ENCODE measurements around the gene HDAC8.

The HDAC8 gene

GRCh38 chrX:72366701-72367454 lies 205.8 kb downstream of the HDAC8 start:
- no peaks in the 10 kb centered on the region for H3K4me1 ChIP-seq (ENCODE audit: control insufficient read depth, insufficient read depth, low read length, poor library complexity, severe bottlenecking)
- no peaks in the 10 kb centered on the region for H3K9me3 ChIP-seq (ENCODE audit: control insufficient read depth, low read length)
- H3K27me3 ChIP-seq (replicated peaks; ENCODE audit: control insufficient read depth, insufficient read depth, low read length, poor library complexity, severe bottlenecking) = no peaks in the 10 kb centered on the region

GRCh38 chrX:72366178-72366577 lies 206.5 kb downstream of the HDAC8 start:
- Histone ChIP-seq H3K27me3 (replicated peaks; ENCODE audit: control insufficient read depth, insufficient read depth, low read length, poor library complexity, severe bottlenecking) (no peaks in the 10 kb centered on the region), H3K27ac (ENCODE audit: insufficient read depth, low read length, poor library complexity, severe bottlenecking) (no peak overlapping the region), H3K36me3 (ENCODE audit: control insufficient read depth, insufficient read depth, low read length) (no peaks in the 10 kb centered on the region), H3K9me3 (ENCODE audit: control insufficient read depth, low read length) (no peaks in the 10 kb centered on the region), H3K4me3 (ENCODE audit: insufficient read depth, low read depth, low read length, poor library complexity, severe bottlenecking) (no peak overlapping the region), H3K4me1 (ENCODE audit: control insufficient read depth, insufficient read depth, low read length, poor library complexity, severe bottlenecking) (no peaks in the 10 kb centered on the region)
- no peak for DNase-seq

More at GRCh38 chrX:72366701-72367454, 205.8 kb downstream of the HDAC8 start:
- no peak overlapping the region for H3K27ac ChIP-seq (ENCODE audit: insufficient read depth, low read length, poor library complexity, severe bottlenecking)
- H3K4me3 ChIP-seq (ENCODE audit: insufficient read depth, low read depth, low read length, poor library complexity, severe bottlenecking) = no peak overlapping the region
- H3K36me3 ChIP-seq (ENCODE audit: control insufficient read depth, insufficient read depth, low read length) = no peaks in the 10 kb centered on the region
- DNase-seq = no peak

GRCh38 chrX:72365126-72365525 lies 207.5 kb downstream of the HDAC8 start:
- Histone ChIP-seq H3K27me3 (replicated peaks; ENCODE audit: control insufficient read depth, insufficient read depth, low read length, poor library complexity, severe bottlenecking) (no peaks in the 10 kb centered on the region), H3K4me1 (ENCODE audit: control insufficient read depth, insufficient read depth, low read length, poor library complexity, severe bottlenecking) (no peaks in the 10 kb centered on the region), H3K27ac (ENCODE audit: insufficient read depth, low read length, poor library complexity, severe bottlenecking) (no peak overlapping the region), H3K9me3 (ENCODE audit: control insufficient read depth, low read length) (no peaks in the 10 kb centered on the region), H3K36me3 (ENCODE audit: control insufficient read depth, insufficient read depth, low read length) (no peaks in the 10 kb centered on the region), H3K4me3 (ENCODE audit: insufficient read depth, low read depth, low read length, poor library complexity, severe bottlenecking) (no peak overlapping the region)
- DNase-seq = no peak

GRCh38 chrX:72360326-72360725 lies 212.3 kb downstream of the HDAC8 start:
- H3K9me3 ChIP-seq (ENCODE audit: control insufficient read depth, low read length) = no peaks in the 10 kb centered on the region
- no peak overlapping the region for H3K27ac ChIP-seq (ENCODE audit: insufficient read depth, low read length, poor library complexity, severe bottlenecking)
- no peaks in the 10 kb centered on the region for H3K4me1 ChIP-seq (ENCODE audit: control insufficient read depth, insufficient read depth, low read length, poor library complexity, severe bottlenecking)
- H3K4me3 ChIP-seq (ENCODE audit: insufficient read depth, low read depth, low read length, poor library complexity, severe bottlenecking) = no peak overlapping the region
- H3K27me3 ChIP-seq (replicated peaks; ENCODE audit: control insufficient read depth, insufficient read depth, low read length, poor library complexity, severe bottlenecking) = no peaks in the 10 kb centered on the region
- no peaks in the 10 kb centered on the region for H3K36me3 ChIP-seq (ENCODE audit: control insufficient read depth, insufficient read depth, low read length)
- DNase-seq = no peak

GRCh38 chrX:72358313-72358712 lies 214.3 kb downstream of the HDAC8 start:
- no peaks in the 10 kb centered on the region for H3K9me3 ChIP-seq (ENCODE audit: control insufficient read depth, low read length)
- DNase-seq = no peak
- H3K4me1 ChIP-seq (ENCODE audit: control insufficient read depth, insufficient read depth, low read length, poor library complexity, severe bottlenecking) = no peaks in the 10 kb centered on the region
- no peak overlapping the region for H3K4me3 ChIP-seq (ENCODE audit: insufficient read depth, low read depth, low read length, poor library complexity, severe bottlenecking)
- no peaks in the 10 kb centered on the region for H3K36me3 ChIP-seq (ENCODE audit: control insufficient read depth, insufficient read depth, low read length)
- no peaks in the 10 kb centered on the region for H3K27me3 ChIP-seq (replicated peaks; ENCODE audit: control insufficient read depth, insufficient read depth, low read length, poor library complexity, severe bottlenecking)
- H3K27ac ChIP-seq (ENCODE audit: insufficient read depth, low read length, poor library complexity, severe bottlenecking) = no peak overlapping the region

- Histone ChIP-seq H3K4me3 (ENCODE audit: insufficient read depth, low read depth, low read length, poor library complexity, severe bottlenecking) (no peak overlapping the region), H3K4me1 (ENCODE audit: control insufficient read depth, insufficient read depth, low read length, poor library complexity, severe bottlenecking) (no peaks in the 10 kb centered on the region), H3K27me3 (replicated peaks; ENCODE audit: control insufficient read depth, insufficient read depth, low read length, poor library complexity, severe bottlenecking) (no peaks in the 10 kb centered on the region), H3K9me3 (ENCODE audit: control insufficient read depth, low read length) (no peaks in the 10 kb centered on the region), H3K27ac (ENCODE audit: insufficient read depth, low read length, poor library complexity, severe bottlenecking) (no peak overlapping the region), H3K36me3 (ENCODE audit: control insufficient read depth, insufficient read depth, low read length) (peaks cover 4% of the 10 kb centered on the region)
- DNase-seq = no peak
Observed at GRCh38 chrX:72352786-72353185, 219.9 kb downstream of the HDAC8 start.

GRCh38 chrX:72351606-72352334 lies 220.9 kb downstream of the HDAC8 start:
- Histone ChIP-seq H3K27ac (ENCODE audit: insufficient read depth, low read length, poor library complexity, severe bottlenecking) (no peak overlapping the region), H3K27me3 (replicated peaks; ENCODE audit: control insufficient read depth, insufficient read depth, low read length, poor library complexity, severe bottlenecking) (no peaks in the 10 kb centered on the region), H3K36me3 (ENCODE audit: control insufficient read depth, insufficient read depth, low read length) (peaks cover 4% of the 10 kb centered on the region), H3K4me1 (ENCODE audit: control insufficient read depth, insufficient read depth, low read length, poor library complexity, severe bottlenecking) (no peaks in the 10 kb centered on the region), H3K9me3 (ENCODE audit: control insufficient read depth, low read length) (no peaks in the 10 kb centered on the region), H3K4me3 (ENCODE audit: insufficient read depth, low read depth, low read length, poor library complexity, severe bottlenecking) (no peak overlapping the region)
- no peak for DNase-seq

- Histone ChIP-seq H3K27me3 (replicated peaks; ENCODE audit: control insufficient read depth, insufficient read depth, low read length, poor library complexity, severe bottlenecking) (no peaks in the 10 kb centered on the region), H3K9me3 (ENCODE audit: control insufficient read depth, low read length) (no peaks in the 10 kb centered on the region), H3K4me3 (ENCODE audit: insufficient read depth, low read depth, low read length, poor library complexity, severe bottlenecking) (no peak overlapping the region), H3K4me1 (ENCODE audit: control insufficient read depth, insufficient read depth, low read length, poor library complexity, severe bottlenecking) (no peaks in the 10 kb centered on the region), H3K36me3 (ENCODE audit: control insufficient read depth, insufficient read depth, low read length) (peaks cover 4% of the 10 kb centered on the region), H3K27ac (ENCODE audit: insufficient read depth, low read length, poor library complexity, severe bottlenecking) (no peak overlapping the region)
- no peak for DNase-seq
Observed at GRCh38 chrX:72349190-72349589, 223.5 kb downstream of the HDAC8 start.

- H3K4me3 ChIP-seq (ENCODE audit: insufficient read depth, low read depth, low read length, poor library complexity, severe bottlenecking) = no peak overlapping the region
- no peaks in the 10 kb centered on the region for H3K27me3 ChIP-seq (replicated peaks; ENCODE audit: control insufficient read depth, insufficient read depth, low read length, poor library complexity, severe bottlenecking)
- H3K27ac ChIP-seq (ENCODE audit: insufficient read depth, low read length, poor library complexity, severe bottlenecking) = no peak overlapping the region
- H3K36me3 ChIP-seq (ENCODE audit: control insufficient read depth, insufficient read depth, low read length) = peaks cover 4% of the 10 kb centered on the region
- H3K9me3 ChIP-seq (ENCODE audit: control insufficient read depth, low read length) = no peaks in the 10 kb centered on the region
- no peak for DNase-seq
- no peaks in the 10 kb centered on the region for H3K4me1 ChIP-seq (ENCODE audit: control insufficient read depth, insufficient read depth, low read length, poor library complexity, severe bottlenecking)
Observed at GRCh38 chrX:72348247-72348979, 224.2 kb downstream of the HDAC8 start.

- no peaks in the 10 kb centered on the region for H3K9me3 ChIP-seq (ENCODE audit: control insufficient read depth, low read length)
- no peak for DNase-seq
- no peaks in the 10 kb centered on the region for H3K4me1 ChIP-seq (ENCODE audit: control insufficient read depth, insufficient read depth, low read length, poor library complexity, severe bottlenecking)
- no peak overlapping the region for H3K4me3 ChIP-seq (ENCODE audit: insufficient read depth, low read depth, low read length, poor library complexity, severe bottlenecking)
- H3K36me3 ChIP-seq (ENCODE audit: control insufficient read depth, insufficient read depth, low read length) = peaks cover 4% of the 10 kb centered on the region
- no peaks in the 10 kb centered on the region for H3K27me3 ChIP-seq (replicated peaks; ENCODE audit: control insufficient read depth, insufficient read depth, low read length, poor library complexity, severe bottlenecking)
- no peak overlapping the region for H3K27ac ChIP-seq (ENCODE audit: insufficient read depth, low read length, poor library complexity, severe bottlenecking)
Observed at GRCh38 chrX:72347366-72347765, 225.3 kb downstream of the HDAC8 start.
